ENCODE data around the gene MTHFD2.

The MTHFD2 gene

DNA sequence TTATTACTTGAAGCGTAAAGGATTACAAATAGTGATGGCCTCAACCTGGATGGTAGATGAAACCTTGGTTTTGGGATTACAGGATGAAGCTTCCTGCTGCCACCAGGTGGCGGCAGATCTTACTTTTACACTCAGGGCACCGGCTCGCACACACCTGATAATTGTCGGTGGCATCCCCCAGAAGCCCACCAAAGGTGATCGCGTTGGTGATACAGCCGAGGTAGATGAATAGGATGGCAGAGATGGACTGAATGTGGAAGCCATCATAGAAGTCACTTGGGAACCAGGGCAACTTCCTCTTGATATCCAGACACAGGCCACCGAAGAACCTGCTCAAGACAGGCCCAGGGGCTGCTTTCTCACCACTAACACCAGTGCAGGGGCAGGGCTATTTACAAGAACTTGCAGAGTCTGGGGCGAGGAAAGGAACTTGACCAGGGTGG, 51.8 kb downstream of the MTHFD2 start:
- peak; percentile 15 for DNase-seq (ENCODE audit: low read depth)
- no peak overlapping the region for H3K4me3 ChIP-seq (ENCODE audit: low read depth, low read length)
- TF ChIP-seq, protein P1, sequence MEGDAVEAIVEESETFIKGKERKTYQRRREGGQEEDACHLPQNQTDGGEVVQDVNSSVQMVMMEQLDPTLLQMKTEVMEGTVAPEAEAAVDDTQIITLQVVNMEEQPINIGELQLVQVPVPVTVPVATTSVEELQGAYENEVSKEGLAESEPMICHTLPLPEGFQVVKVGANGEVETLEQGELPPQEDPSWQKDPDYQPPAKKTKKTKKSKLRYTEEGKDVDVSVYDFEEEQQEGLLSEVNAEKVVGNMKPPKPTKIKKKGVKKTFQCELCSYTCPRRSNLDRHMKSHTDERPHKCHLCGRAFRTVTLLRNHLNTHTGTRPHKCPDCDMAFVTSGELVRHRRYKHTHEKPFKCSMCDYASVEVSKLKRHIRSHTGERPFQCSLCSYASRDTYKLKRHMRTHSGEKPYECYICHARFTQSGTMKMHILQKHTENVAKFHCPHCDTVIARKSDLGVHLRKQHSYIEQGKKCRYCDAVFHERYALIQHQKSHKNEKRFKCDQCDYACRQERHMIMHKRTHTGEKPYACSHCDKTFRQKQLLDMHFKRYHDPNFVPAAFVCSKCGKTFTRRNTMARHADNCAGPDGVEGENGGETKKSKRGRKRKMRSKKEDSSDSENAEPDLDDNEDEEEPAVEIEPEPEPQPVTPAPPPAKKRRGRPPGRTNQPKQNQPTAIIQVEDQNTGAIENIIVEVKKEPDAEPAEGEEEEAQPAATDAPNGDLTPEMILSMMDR (IDR thresholded peaks at IDR 0.05; ENCODE audit: low read depth, low read length, missing control alignments) = peak; percentile 84

- DNase-seq (ENCODE audit: low read depth) = no peak
- H3K4me3 ChIP-seq (ENCODE audit: low read depth, low read length) = no peak overlapping the region
- TF ChIP-seq, protein P1 (IDR thresholded peaks at IDR 0.05; ENCODE audit: low read depth, low read length, missing control alignments) = no peak
Observed at GRCh38 chr2:74252036-74252435, 53.6 kb downstream of the MTHFD2 start.

DNA sequence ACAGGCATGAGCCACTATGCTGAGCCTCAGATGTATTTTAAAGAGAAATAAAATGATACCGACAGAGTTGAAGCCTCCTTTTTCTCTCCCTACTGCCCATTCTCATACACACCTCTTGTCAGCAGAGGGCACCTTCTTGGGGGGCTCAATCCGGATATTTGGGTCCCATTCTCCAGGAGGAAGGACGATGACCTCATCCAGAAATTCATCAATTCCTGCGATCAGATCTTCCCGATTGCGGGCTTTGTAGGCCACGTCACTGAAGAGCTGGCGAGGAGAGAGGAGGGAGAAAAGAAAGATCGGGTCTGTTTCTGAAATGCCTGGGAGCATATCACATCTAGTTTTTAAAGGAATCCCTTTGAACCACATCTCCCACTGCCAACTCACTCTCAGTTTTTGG, 54.4 kb downstream of the MTHFD2 start:
- no peak for DNase-seq (ENCODE audit: low read depth)
- H3K4me3 ChIP-seq (ENCODE audit: low read depth, low read length) = no peak overlapping the region
- TF ChIP-seq, protein P1 (IDR thresholded peaks at IDR 0.05; ENCODE audit: low read depth, low read length, missing control alignments) = no peak

DNA sequence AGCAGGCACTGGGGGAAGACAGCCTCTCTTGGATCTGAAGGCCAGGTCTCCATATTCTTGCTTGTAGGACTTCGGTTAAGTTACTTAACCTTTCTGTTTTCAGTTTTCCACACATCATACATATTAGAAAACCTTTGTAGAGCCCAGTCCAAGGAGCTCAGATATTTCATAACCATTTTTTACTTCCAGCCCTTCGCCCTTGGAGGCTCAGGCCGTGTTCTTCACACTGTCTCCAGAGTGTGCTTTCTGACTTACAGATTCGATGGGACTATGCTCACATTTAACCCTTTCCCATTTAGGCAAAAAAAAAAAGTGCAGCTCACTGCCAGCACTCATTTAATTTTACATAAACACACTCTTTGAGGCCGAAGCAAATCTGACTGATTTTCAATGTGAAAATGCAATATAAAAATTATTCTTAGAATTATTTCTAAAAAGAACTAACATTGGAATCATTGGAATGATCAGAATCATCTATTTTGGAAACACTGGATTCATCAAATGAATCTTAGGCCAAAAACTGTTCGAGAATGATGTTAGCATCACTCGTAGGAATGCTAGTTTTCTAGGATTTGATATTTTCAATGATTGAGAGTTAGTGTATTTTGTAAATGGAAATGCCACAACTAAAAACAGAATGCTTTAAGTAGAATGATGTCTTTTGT, 55.0 kb downstream of the MTHFD2 start:
- TF ChIP-seq, protein P1 (IDR thresholded peaks at IDR 0.05; ENCODE audit: low read depth, low read length, missing control alignments) = no peak
- H3K4me3 ChIP-seq (ENCODE audit: low read depth, low read length) = no peak overlapping the region
- no peak for DNase-seq (ENCODE audit: low read depth)

GRCh38 chr2:74253971-74254310, 55.5 kb downstream of the MTHFD2 start:
- TF ChIP-seq, protein P1 (IDR thresholded peaks at IDR 0.05; ENCODE audit: low read depth, low read length, missing control alignments) = no peak
- DNase-seq (ENCODE audit: low read depth) = no peak
- no peak overlapping the region for H3K4me3 ChIP-seq (ENCODE audit: low read depth, low read length)

DNA sequence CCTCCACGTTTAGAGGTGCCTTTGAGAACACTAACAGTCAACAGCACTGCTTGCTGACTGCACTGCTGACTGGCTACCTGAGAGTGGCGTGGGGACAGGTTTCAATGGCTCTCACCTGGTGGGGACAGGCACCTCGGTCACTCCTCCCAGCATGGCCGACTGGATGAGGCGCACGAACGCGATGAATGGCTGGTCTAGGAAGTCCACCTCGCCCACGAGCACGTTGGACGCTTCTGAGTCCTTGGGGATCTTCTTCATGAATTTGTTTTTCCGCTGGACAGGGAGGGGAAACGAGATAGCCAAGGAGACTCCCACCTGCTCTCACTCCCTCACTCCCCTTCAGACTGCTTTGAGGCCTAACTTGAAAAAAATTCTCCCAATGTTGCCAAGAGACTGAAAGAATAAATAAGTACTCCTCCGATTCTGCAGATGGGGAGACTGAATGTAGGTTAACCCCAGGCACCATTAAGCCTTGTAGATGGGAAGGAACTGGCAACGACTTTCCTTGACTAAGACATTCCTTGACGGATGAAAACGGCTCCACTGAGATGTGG, 57.3 kb downstream of the MTHFD2 start:
- TF ChIP-seq, protein P1 (IDR thresholded peaks at IDR 0.05; ENCODE audit: low read depth, low read length, missing control alignments) = no peak
- H3K4me3 ChIP-seq (ENCODE audit: low read depth, low read length) = no peak overlapping the region
- no peak for DNase-seq (ENCODE audit: low read depth)

DNA sequence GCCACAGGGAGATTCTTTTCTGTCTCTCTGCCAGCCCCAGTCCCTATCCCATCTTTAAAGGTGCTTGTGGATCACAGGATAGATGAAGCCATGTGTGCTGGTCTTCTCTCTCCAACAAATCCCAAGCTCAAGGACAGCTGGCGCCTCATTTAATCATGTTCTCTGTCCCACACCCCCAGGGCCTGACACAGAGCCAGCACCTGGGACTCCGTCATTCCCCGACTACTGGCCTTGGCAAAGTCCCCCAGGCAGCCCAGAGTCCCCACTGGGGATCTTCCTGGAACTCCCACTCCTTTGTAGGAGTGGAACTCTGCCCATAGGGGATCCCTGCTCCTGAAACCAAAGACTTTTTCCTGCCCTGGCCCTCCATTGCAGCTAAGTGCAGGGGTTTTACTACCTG, 60.8 kb downstream of the MTHFD2 start:
- H3K4me3 ChIP-seq (ENCODE audit: low read depth, low read length) = no peak overlapping the region
- TF ChIP-seq, protein P1 (IDR thresholded peaks at IDR 0.05; ENCODE audit: low read depth, low read length, missing control alignments) = no peak
- no peak for DNase-seq (ENCODE audit: low read depth)

Measured in GM12864 (cell line).